Stimulated activated CD8-positive, alpha-beta memory T cell treated with anti-CD3 and anti-CD28 coated beads, Interleukin-15, amount 100 ng/mL, for 48 hours (primary cell): ENCODE measurements around the gene GART.
"Not testable (repeated sequence)": the region's sequence is repeated elsewhere in the genome, so short reads cannot be mapped to it uniquely, and the experiment has no call there.

ENCODE experiments used
- DNase-seq, 2 donors: peaks; one replicate each; pipeline ENCODE4 v3.0.0-alpha.2; 2020; ENCODE audit warnings: low read depth in 2 of 2

The GART gene

DNA sequence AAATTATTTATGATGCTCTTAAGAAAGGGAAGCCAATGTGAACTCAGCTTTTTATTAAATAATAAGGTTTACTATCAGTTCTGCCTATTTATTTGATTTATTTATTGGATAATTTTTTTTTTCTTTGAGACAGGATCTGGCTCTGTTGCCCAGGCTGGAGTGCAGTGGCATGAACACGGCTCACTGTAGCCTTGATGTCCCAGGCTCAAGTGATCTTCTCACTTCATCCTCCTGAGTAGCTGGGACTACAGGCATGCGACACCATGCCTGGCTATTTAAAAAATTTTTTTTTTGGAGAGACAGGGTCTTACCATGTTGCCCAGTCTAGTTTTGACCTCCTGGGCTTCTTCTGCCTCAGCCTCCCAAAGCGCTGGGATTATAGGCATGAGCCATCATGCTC is 29.4 kb downstream of the GART start:
- DNase-seq: no peak

DNA sequence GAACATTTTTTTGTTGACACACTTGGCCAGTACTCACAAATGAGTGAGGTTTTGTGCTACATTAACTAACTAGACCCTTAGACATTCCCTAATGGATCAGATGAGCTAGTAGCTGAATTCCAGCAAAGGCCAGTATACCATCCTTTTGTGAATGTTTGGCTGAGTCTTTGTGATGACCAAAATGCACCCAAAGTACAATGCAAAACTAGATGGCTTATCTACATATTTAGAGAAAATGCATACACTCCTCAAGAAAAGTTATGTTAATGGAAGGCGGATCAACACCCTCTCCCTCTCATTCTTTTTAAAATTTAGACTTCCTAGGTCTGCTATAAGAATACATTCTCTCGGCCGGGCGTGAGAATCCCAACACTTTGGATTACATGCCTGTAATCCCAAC is 30.3 kb downstream of the GART start:
- no peak for DNase-seq

DNA sequence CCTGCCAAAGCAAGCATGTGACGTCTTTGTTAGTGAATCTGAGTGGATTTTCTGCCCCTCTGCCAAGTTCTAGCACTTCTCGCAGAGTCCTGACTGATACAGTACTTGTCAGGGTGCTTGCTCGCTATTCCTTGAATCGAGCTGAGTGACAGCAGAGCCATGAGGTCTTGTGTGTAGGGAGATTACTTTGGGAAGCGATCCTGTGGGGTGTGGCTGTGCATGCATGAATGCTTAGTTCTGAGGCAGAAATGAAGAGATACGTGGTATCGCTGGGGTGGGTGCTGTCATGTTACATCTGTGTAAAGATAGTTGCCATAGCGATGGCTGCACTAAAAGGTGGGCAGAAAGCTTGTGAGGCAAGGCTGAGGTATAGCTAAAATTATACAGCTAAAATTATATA is 31.1 kb downstream of the GART start:
- no peak for DNase-seq

DNA sequence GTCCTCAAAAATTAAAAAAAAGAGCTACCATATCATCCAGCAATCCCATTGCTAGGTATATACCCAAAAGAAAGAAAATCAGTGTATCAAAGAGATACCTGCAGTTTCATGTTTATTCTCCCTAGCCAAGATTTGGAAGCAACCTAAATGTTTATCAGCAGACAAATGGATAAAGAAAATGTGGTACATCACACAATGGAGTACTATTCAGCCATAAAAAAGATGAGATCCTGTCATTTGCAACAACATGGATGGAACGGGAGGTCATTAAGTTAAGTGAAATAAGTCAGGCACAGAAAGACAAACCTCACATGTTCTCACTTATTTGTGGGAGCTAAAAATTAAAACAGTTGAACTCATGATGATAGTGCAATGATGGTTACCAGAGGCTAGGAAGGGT is 34.9 kb downstream of the GART start:
- not testable (repeated sequence) for DNase-seq

DNA sequence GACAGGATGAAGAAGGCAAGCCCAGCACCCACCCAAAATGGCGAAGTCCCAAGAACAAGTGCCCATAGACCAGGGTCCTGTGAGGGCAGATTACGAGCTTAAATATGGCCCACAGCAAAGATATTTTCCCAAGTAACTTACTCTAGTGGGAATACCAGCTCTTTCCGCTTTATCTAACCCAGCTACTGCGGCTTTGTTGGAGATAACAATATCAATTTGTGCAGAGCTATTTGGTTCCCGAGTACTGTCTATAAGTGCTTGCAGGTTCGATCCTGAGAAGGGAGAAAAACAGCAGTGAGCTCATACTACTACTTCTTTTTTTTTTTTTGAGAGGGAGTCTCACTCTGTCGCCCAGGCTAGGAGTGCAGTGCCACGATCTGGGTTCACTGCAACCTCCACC is 36.1 kb downstream of the GART start:
- DNase-seq: no peak

DNA sequence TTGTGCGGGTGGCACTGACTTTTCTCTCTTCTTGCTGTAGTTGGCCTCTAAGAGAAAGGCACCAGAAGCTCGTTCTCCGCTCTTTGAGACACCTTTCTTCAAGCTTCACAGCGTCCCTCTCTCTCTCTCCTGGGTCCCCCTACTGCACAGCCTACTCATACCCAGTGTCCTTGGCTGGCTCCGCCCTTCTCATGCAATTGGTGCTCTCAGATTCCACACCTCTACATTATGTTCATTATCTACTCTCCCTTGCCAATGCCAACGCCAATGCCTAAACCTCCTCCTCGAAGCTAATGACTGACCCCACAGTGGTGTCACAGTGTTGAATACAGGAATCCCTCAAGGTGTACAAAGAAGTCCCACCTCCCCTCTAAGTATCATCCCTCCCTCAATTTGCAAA is 45.6 kb downstream of the GART start:
- DNase-seq: no peak

DNA sequence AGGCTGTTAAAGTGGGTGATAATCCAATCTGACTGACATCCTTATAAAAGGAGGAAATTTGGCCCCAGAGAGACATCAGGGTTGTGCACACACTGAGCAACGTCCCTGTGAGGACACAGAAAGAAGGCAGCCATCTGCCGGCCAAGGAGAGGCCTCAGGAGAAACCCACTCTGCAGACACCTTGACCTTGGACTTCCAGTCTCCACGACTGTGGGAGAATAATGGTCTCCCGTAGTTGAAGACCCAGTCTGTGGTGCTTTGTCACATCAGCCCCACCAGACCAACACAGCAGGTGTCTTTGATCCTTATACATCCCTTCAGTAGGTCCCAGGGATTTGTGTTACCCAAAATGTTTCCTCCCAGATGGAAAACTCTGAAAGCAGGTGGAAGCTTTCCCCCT is 46.2 kb downstream of the GART start:
- DNase-seq: no peak

DNA sequence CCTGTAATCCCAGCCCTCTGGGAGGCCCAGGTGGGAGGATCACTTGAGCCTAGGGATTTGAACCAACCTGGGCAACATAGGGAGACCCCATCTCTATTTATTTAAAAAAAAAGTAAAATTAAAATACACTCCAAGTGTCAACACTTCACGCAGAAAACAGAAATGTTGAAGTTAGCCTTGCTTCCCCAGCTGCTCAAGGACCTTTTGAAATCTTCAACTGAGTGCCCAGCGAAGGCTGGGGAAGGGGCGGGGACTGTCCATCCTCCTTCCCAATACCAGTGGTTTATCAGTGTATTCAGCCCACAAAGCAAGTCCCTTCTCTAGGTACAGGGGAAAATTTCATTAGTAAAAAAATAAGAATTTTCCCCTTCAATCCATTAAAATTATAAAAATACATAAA is 48.2 kb downstream of the GART start:
- no peak for DNase-seq

DNA sequence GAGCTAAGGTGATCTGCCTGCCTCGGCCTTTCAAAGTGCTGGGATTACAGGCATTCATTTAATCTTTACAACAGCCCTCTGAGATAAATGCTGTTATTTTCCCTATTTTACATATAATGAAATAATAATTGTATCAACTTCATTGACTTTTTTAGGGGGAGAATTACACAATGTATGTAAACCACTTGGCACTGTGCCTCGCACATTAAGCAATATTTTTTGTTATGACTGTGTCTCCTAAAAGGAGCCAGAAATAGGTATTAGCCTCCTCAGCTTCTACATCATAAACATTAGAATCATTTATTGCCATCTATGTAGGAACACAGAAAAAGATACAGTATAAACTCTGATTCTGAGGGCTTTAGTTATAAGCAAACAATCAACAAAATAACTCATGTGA is 49.3 kb downstream of the GART start:
- DNase-seq: no peak

DNA sequence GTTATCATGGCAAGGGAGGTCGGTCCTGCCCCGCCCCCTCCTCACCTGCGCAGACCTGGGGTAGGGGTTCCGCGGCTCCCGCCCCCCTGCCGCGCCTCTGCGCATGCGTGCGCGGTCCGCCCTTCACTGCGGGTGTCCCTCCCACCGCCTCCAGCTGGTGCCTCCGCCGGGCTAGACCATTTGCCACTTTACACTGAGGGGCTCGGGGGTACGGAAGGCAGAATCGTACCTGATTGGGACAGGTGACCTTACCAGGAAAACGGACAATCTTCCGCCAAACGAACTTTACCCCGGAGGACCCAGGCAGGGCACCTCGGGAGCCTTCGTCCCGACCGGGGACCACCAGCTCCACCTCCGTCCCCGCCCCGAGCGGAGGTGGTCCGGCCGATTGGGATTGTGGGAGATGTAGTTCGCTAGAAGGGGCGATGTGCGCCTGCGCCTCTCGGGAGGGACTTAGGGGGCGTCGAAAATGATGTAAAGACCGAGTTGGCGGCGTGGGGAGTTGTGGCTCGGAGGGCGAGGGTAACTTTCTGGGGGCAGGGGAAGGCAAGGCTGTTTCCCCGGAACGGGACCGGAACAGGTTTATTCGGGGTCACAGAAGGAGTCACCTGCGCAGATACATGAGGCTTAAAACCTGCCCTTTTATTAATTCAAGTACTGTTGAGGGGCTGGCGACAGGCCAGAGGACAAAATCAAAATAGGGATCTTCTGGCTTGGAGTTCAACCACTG is 50.4 kb downstream of the GART start, which contains the start of gene DNAJC28:
Gene DNAJC28, minus strand, starts transcription at position 344 of the 730 bp plus-strand sequence. CDS start 2,323 bp downstream, outside the sequence.
- peak; percentile 89 to 92 for DNase-seq

DNA sequence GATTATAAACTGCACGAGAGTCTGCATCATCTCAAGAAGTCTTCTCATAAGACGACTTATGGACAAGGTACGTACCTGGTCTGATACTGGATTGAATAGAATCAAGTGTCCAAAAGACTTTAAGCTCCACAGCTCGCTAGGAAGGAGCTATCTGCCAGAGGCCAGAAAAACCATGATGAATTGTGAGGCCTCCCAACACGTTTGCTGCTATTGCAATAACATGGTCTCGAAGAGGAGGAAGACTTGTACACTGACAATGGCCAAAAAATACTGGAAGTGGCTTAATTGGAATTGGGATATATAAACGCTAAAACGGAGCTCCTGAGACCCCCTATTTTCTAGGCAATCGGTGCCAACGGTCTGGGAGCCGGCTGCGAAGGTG is 50.9 kb downstream of the GART start:
- no peak for DNase-seq

DNA sequence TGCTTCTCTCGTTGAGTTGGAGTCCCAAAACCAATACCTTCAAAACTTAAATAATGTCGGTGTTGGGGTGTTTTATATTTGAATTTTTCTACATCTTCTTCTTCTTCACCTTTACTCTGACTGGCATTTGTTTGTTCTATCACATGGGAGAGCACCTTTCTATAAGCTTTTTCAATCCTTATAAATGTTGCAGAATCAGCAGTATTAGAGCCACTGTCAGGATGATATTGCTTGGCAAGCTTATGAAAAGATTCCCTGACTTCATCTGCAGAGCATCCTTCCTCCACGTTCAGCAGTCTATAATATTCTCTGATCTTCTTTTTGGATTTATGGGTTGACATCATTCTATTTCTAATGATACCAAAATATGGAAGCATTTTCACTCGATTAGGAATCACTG is 53.0 kb downstream of the GART start:
- DNase-seq: no peak

DNA sequence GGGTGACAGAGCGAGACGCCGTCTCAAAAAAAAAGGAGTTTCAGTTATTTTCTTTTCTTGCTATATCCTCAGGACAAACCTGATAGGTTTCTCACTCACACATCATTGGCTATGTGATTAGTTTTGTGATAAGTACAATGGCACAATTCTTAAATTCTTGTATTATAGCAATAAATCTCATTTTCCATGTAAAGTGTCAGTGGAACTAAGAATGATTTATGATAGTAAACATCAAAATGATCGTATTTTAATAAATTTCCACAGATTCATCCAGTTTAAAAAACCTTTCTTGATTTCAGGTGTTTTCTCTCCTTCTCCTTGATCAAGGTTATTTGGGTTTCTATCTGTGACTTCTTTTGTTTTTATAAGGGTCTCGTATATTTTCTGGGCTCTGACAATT is 53.9 kb downstream of the GART start:
- DNase-seq: no peak

DNA sequence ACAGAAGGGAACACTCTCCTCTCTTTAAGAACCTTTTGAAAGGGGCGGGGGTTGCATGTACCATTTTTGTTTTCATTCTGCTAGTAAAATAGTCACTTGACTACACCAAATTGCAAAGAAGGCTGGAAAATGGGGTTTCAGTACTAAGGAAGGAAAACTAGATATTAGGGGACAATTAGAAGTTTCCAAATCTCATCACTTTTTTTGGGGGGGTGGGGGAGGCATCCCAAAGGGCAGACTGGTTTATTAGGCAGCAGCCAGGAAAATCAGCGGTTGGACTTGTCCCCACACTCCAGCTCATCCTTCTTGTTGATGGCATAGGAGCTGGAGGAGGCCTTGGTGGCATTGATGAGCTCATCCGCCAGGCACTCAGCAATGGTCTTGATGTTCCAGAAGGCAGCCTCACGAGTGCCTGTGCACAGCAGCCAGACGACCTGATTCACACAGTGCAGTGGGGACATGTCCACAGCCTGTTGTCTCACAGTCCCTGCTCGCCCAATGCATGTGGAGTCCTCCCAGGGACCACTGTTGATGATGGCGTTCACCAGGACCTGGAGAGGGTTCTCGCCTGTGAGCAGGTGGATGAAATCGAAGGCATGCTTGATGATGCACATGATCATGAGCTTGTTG is 60.5 kb downstream of the GART start:
- DNase-seq: no peak

DNA sequence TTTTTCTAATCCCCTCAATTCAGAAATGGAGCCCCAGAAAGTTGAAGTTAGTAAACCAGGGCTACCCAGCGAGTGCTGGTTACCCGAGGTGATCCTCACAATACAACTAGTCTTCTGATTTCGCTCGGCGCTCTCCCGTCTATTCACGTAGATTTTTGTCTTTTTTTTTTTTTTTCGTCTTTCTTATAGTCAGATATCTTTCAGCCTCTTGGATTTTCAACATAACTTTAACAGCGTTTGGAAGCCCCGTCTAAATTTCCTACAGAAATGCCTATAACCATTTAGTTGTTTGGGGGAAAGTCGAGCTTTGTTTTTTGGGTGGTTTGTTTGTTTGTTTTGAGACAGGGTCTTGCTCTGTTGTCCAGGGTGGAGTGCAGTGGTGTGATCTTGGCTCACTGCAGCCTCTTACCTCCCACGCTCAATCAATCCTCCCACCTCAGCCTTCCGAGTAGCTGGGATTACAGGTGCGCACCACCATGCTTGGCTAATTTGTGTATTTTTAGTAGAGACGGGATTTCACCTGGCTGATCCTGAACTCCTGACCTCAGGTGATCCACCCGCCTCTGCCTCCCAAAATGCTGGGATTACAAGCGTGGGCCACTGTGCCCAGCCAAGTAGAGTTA is 61.3 kb downstream of the GART start:
- DNase-seq: no peak

DNA sequence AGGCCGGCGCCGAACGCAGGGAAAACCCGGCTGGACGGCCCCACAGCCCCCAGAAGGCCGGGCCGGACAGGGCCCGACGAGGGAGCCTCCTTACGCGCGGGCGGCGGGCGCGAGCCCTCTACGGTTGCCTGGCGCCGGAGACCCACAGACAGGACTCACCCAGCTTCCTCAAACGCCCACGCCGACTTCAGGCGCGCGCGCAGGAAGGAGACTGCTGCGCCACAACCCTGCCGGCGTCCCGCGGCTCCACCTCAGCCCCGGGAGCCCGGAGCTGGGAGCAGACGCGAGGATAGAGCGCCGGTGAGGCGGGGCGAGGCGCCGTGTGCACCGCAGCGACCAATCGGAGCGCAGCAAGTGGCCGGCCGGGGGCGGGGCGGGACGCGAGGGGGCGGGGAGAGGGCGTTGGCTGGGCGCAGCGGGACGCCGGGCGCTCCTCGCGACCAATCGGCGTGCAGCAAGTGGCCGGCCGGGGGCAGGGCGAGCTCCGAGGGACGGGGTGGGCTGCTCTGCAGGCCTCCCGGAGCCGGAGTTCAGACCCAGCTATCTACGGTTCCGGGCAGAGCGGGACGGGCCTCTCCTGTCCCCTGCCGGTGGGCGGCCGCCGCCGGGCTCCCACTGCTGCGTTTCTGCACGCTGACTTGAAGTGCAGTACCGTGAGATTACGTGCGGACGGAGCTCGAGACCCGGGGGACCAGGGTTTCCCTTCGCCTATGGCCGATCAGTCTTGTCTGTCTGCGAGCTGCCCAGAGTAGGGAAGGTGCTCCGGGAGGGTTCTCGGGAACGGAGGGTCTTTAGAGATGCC is 62.0 kb downstream of the GART start, which contains the start of gene TMEM50B:
Gene TMEM50B, minus strand, starts transcription at position 296 of the 802 bp plus-strand sequence. CDS start 11,089 bp downstream, outside the sequence.
- peak; percentile 97 to 98 for DNase-seq

DNA sequence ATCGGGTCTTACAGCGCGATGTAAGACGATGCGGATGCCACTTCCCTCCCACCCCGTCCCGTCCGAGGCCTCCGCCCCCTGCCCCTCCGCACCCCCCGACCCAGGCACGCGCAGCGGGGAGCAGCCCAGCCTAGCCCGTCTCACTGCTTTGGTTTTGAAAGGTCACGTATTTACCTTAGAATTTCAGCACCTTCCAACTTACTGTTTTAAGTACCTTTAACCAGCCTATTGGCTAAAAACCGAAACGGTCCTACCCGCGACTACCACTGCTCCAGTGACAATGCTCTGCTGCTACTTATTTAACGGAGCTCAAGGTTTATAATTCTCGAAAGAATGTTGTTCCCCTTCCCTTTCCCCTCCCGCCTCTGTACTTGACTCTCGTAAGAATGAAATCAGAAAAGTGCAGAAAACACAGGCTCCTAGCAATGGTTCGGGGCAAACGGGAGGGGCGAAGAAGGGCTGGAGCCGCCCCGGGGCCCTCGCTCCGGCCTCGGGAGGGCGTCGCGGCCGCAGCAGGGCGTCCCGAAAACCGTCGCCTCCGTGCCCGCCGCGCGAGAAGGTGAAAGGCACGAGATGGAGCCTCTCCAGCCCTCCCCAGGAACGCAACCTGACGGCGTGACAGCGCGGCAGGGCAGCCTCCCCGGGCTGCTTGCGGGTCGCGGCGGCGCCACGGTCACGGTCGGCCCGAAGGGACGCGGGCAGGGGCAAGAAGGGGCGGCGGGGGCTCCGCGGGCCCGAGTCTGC is 62.8 kb downstream of the GART start:
- DNase-seq: peak; percentile 10 to 21

DNA sequence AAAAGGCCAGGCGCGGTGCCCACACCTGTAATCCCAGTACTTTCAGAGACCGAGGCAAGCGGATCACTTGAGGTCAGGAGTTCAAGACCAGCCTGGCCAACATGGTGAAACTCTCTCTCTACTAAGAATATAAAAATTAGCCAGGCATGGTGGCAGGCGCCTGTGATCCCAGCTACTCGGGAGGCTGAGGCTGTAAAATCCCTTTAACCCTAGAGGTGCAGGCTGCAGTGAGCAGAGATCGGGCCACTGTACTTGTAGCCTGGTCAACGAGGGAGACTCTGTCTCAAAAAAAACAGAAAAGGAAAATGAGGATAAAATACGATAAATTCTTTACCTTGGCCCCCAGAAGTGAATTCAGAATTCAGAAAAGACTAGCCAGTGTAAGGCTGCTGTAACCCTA is 63.7 kb downstream of the GART start:
- DNase-seq: no peak

DNA sequence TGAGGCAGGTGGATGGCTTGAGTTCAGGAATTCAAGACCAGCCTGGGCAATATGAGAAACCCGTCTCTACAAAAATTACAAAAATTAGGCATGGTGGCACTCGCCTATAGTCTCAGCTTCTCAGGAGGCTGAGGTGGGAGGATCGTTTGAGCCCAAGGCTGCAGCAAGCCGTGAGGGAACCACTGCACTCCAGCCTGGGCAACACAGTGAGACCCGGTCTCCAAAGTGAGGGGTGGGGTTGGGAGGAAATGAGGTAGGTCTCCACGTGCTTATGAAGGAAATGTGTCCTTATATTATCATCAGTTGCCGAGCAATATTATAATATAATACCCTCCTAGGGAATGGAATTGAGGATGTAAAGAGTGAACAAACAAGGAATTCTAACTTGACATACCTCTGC is 64.9 kb downstream of the GART start:
- DNase-seq: no peak

DNA sequence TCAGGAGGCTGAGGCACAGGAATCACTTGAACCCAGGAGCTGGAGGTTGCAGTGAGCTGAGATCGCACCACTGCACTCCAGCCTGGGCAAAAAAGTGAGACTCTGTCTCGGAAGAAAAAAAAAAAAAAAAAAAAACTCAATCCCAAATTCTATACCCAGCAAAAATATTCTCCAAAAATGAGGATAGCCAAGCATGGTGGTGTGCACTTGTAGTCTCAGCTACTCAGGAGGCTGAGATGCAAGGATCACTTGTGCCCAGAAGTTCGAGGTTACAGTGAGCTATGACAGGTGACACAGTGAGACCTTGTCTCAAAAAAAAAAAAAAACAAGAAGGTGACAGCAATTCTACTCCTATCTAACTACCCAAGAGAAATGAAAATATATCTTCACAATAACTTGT is 68.6 kb downstream of the GART start:
- DNase-seq: no peak

DNA sequence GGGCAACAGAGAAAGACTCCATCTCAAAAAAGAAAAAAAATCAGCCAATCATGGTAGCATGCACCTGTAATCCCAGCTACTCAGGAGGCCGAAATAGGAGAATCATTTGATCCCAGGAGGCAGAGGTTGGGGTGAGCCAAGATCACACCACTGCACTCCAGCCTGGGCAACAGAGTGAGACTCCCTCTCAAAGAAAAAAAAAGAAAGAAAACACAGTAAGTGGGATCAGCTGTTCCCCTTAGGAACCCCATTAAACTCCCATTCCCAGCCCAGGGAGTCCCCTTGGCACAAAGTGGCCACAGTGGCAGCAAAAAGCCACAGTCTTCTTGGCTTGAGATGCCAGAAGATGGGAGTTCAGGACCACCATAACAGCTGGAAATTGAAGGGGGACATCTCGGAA is 71.2 kb downstream of the GART start:
- no peak for DNase-seq

DNA sequence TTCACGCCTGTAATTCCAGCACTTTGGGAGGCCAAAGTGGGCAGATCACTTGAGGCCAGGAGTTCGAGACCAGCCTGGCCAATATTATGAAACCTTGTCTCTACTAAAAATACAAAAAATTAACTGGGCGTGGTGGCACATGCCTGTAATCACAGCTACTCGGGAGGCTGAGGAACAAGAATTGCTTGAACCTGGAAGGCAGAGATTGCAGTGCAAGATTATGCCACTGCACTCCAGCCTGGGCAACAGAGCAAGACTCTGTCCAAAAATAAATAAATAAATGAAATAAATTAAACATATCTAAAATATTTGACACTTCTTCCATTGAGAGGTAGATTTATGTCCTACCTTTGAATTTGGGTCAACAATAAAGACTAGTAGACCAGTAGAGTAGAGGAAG is 72.7 kb downstream of the GART start:
- not testable (repeated sequence) for DNase-seq
